DOHH2 (cell line): ENCODE results near the gene TMEM190.

Experiments used
- H3F3A ChIP-seq: fragments of 200-600 bp; sonication (generic), shearing (Covaris generic); 2 replicates; pipeline ENCODE4 v1.6.0; 2016; ENCODE audit warnings: antibody characterized with exemption, mild to moderate bottlenecking; ENCODE audit not compliant: control insufficient read depth, insufficient read depth
- H3K27ac ChIP-seq: fragments of 200-600 bp; sonication (generic); 2 replicates; pipeline ENCODE4 v1.5.1; 2014; ENCODE audit warnings: low read depth, mild to moderate bottlenecking, low read length, moderate library complexity
- H3K27me3 ChIP-seq: fragments of 200-600 bp; sonication (generic); 2 replicates; pipeline ENCODE4 v1.6.1; 2014; ENCODE audit warnings: mild to moderate bottlenecking, low read length, mixed read lengths; ENCODE audit not compliant: control insufficient read depth
- H3K36me3 ChIP-seq: fragments of 200-600 bp; sonication (generic); 2 replicates; pipeline ENCODE4 v1.6.1; 2014; ENCODE audit warnings: mild to moderate bottlenecking, low read length, moderate library complexity, mixed read lengths; ENCODE audit not compliant: control insufficient read depth
- H3K4me1 ChIP-seq: fragments of 200-600 bp; sonication (generic); 2 replicates; pipeline ENCODE4 v1.6.1; 2014; ENCODE audit warnings: mild to moderate bottlenecking, low read length, mixed read lengths; ENCODE audit not compliant: control insufficient read depth
- H3K4me2 ChIP-seq: fragments of 200-600 bp; sonication (generic); 2 replicates; pipeline ENCODE4 v1.6.0; 2014; ENCODE audit warnings: mild to moderate bottlenecking, low read length, moderate library complexity
- H3K4me3 ChIP-seq: fragments of 200-600 bp; sonication (generic); 2 replicates; pipeline ENCODE4 v1.5.1; 2014; ENCODE audit warnings: mild to moderate bottlenecking, low read length, mixed read lengths
- H3K79me2 ChIP-seq: fragments of 200-600 bp; sonication (generic); 2 replicates; pipeline ENCODE4 v1.6.1; 2014; ENCODE audit warnings: mild to moderate bottlenecking, low read length, mixed read lengths; ENCODE audit not compliant: control insufficient read depth
- H3K9me2 ChIP-seq: fragments of 200-600 bp; sonication (generic); replicated peaks from 2 replicates; pipeline ENCODE4 v1.6.1; 2014; ENCODE audit warnings: mild to moderate bottlenecking, low read length, mixed read lengths; ENCODE audit not compliant: control insufficient read depth
- H3K9me3 ChIP-seq: fragments of 200-600 bp; sonication (generic); 2 replicates; pipeline ENCODE4 v1.6.1; 2014; ENCODE audit warnings: antibody characterized with exemption, low read length, mixed read lengths; ENCODE audit not compliant: control insufficient read depth, insufficient read depth
- H4K20me1 ChIP-seq: fragments of 200-600 bp; sonication (generic); 2 replicates; pipeline ENCODE4 v1.6.0; 2014; ENCODE audit warnings: low read depth, mild to moderate bottlenecking, antibody characterized with exemption, low read length, moderate library complexity; ENCODE audit not compliant: control insufficient read depth, insufficient read depth
- CTCF ChIP-seq: fragments of 200-600 bp; sonication (generic); IDR thresholded peaks from one replicate; pipeline ENCODE4 v1.5.1; 2014; ENCODE audit warnings: antibody characterized with exemption, mild to moderate bottlenecking, low read depth, low read length; ENCODE audit not compliant: poor library complexity, severe bottlenecking
- EZH2phosphoT487 ChIP-seq: fragments of 200-600 bp; sonication (generic); IDR thresholded peaks from 2 replicates; pipeline ENCODE4 v1.6.1; 2017; ENCODE audit warnings: borderline replicate concordance, mild to moderate bottlenecking, antibody characterized with exemption, low read length, moderate library complexity, mixed read lengths

The TMEM190 gene

GRCh38 chr19:55360902-55361301, 15.7 kb upstream of the TMEM190 start:
- Histone ChIP-seq H3K4me3 (no peak overlapping the region), H3K4me1 (peaks cover 6% of the 10 kb centered on the region), H3K27ac (no peak overlapping the region), H3K9me3 (no peaks in the 10 kb centered on the region), H4K20me1 (no peaks in the 10 kb centered on the region), H3K79me2 (no peaks in the 10 kb centered on the region), H3K4me2 (no peak overlapping the region), H3K36me3 (no peaks in the 10 kb centered on the region), H3K9me2 (no peaks in the 10 kb centered on the region), H3F3A (no peaks in the 10 kb centered on the region), H3K27me3 (peaks cover 7% of the 10 kb centered on the region)
- no peak for TF ChIP-seq EZH2phosphoT487
- no peak for TF ChIP-seq CTCF

- Histone ChIP-seq H3F3A (no peaks in the 10 kb centered on the region), H3K4me2 (no peak overlapping the region), H3K36me3 (no peaks in the 10 kb centered on the region), H3K9me2 (no peaks in the 10 kb centered on the region), H3K4me1 (peaks cover 6% of the 10 kb centered on the region), H3K27me3 (no peaks in the 10 kb centered on the region; the same call in 1 of the 2 replicates), H3K9me3 (no peaks in the 10 kb centered on the region), H3K27ac (no peak overlapping the region), H4K20me1 (no peaks in the 10 kb centered on the region), H3K79me2 (no peaks in the 10 kb centered on the region), H3K4me3 (no peak overlapping the region)
- no peak for TF ChIP-seq EZH2phosphoT487
- no peak for TF ChIP-seq CTCF
Observed at GRCh38 chr19:55362174-55362989, 14.2 kb upstream of the TMEM190 start.

- Histone ChIP-seq H3F3A (no peaks in the 10 kb centered on the region), H3K9me2 (no peaks in the 10 kb centered on the region), H3K36me3 (no peaks in the 10 kb centered on the region), H3K27me3 (peaks cover 4% of the 10 kb centered on the region), H3K4me1 (peaks cover 6% of the 10 kb centered on the region), H3K27ac (no peak within 1 kb of the TSS), H3K4me3 (no peak within 1 kb of the TSS), H3K9me3 (no peaks in the 10 kb centered on the region), H3K4me2 (no peak within 1 kb of the TSS), H4K20me1 (no peaks in the 10 kb centered on the region), H3K79me2 (no peaks in the 10 kb centered on the region)
- no peak for TF ChIP-seq CTCF
- no peak for TF ChIP-seq EZH2phosphoT487
Observed at GRCh38 chr19:55362990-55363716, 13.5 kb upstream of the TMEM190 start, which contains the start of gene GARIN5B. TSS of gene GARIN5B (minus strand) at chr19:55363260. CDS start at chr19:55363066, 194 bp downstream.
